Prostate gland (tissue), 2 donors: Measurements from ENCODE around the gene PER1.

Experiments used
- CTCF ChIP-seq, 4 experiments: fragments of 200-600 bp in 2 of 4; fragments of 450-650 bp in 2 of 4; sonication (generic) in 2 of 4; IDR thresholded peaks; 1 replicate in 3 of 4; 2 replicates in 1 of 4; pipeline ENCODE4 v1.5.1; 2016 to 2019; ENCODE audit warnings: antibody characterized with exemption in 4 of 4, mild to moderate bottlenecking in 2 of 4, moderate library complexity in 2 of 4
- POLR2A ChIP-seq: fragments of 450-650 bp; IDR thresholded peaks from one replicate; pipeline ENCODE4 v1.6.1; 2016; ENCODE audit warnings: antibody characterized with exemption, mild to moderate bottlenecking

DNA sequence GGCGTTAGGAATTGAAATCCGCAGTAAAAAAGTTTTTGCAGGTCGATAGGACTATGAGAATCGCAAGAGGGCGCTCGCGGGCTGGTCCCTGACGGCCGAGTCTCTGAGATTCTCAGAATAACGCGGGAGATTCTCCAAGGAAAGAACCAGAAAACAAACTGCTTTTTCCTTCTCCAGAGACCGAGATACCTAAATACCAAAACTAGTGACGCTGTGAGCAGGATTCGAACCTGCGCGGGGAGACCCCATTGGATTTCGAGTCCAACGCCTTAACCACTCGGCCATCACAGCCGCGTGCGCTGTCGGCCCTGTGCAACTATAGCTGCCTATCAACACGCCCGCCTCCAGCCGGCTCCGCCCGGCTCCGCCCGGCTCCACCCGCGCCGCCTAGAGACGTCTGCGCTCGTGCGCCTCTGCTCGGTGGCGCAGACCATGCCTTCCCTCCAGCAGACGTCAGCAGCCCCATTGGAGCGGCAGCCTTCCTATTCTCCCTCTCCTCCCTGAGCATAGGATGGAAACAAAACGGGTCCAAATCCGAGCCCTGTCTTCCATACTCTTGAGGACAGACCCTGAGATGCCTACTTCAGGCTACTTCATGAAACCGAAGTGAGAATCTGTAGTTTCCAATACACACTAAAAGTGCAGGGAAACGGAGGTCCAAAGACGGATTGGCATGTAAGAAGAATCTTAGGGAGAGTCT is 13.4 kb downstream of the PER1 start:
- TF ChIP-seq CTCF (IDR thresholded peaks at IDR 0.05) (peak; percentile 61 to 96 (median 92)), POLR2A (peak; percentile 69)
